ENCODE results near the gene CNTN4. TPM values are rescaled to one million over a fixed set of nuclear protein-coding genes. Genes with fewer than 3 reads are reported as not detected.

CNTN4 gene
- total RNA-seq, 1 experiment from 2014 or later: not detected

DNA sequence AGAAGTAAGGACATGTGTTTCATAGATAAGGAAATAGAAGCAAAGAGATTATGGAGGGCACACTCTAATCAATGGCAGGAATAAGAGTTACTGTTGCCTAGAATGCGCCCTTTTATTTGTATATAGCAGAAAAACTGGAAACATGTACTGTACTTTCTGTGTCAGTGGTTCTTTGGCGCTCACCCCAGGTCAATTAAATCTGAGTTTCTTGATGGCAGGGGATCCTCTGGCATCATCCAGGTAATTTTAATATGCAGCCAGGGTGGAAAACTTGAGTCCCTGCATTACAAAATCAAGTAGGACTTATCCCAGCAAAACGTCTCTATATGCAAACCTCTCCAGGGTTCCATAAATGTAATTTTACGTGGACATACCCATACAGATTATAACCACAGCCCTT is 727.4 kb downstream of the CNTN4 start:
- peaks cover 74% of the 10 kb centered on the region for H3K9me3 Mint-ChIP-seq
- no peak overlapping the region for H3K27ac Mint-ChIP-seq
- no peak overlapping the region for H3K4me3 Mint-ChIP-seq
- peaks cover 67% of the 10 kb centered on the region for H3K36me3 Mint-ChIP-seq
- CTCF ChIA-PET: no interaction called here
- ATAC-seq: no peak
- POLR2A ChIA-PET: no interaction called here
- no peak for TF ChIP-seq ATF1 (CRISPR knock-in tag; IDR thresholded peaks at IDR 0.05)
- TF ChIP-seq, protein P1, sequence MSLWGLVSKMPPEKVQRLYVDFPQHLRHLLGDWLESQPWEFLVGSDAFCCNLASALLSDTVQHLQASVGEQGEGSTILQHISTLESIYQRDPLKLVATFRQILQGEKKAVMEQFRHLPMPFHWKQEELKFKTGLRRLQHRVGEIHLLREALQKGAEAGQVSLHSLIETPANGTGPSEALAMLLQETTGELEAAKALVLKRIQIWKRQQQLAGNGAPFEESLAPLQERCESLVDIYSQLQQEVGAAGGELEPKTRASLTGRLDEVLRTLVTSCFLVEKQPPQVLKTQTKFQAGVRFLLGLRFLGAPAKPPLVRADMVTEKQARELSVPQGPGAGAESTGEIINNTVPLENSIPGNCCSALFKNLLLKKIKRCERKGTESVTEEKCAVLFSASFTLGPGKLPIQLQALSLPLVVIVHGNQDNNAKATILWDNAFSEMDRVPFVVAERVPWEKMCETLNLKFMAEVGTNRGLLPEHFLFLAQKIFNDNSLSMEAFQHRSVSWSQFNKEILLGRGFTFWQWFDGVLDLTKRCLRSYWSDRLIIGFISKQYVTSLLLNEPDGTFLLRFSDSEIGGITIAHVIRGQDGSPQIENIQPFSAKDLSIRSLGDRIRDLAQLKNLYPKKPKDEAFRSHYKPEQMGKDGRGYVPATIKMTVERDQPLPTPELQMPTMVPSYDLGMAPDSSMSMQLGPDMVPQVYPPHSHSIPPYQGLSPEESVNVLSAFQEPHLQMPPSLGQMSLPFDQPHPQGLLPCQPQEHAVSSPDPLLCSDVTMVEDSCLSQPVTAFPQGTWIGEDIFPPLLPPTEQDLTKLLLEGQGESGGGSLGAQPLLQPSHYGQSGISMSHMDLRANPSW (CRISPR knock-in tag; conservative IDR thresholded peaks at IDR 0.05; ENCODE audit: low read depth): no peak
- TF ChIP-seq, protein P2, sequence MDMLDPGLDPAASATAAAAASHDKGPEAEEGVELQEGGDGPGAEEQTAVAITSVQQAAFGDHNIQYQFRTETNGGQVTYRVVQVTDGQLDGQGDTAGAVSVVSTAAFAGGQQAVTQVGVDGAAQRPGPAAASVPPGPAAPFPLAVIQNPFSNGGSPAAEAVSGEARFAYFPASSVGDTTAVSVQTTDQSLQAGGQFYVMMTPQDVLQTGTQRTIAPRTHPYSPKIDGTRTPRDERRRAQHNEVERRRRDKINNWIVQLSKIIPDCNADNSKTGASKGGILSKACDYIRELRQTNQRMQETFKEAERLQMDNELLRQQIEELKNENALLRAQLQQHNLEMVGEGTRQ (CRISPR knock-in tag; IDR thresholded peaks at IDR 0.05): no peak
- TF ChIP-seq KAT7 (CRISPR knock-in tag; IDR thresholded peaks at IDR 0.05; ENCODE audit: borderline replicate concordance): no peak
- TF ChIP-seq NFYB (CRISPR knock-in tag; conservative IDR thresholded peaks at IDR 0.05; ENCODE audit: low read depth): no peak
- no peak for TF ChIP-seq SMAD4 (CRISPR knock-in tag; IDR thresholded peaks at IDR 0.05)
- TF ChIP-seq, protein P3, sequence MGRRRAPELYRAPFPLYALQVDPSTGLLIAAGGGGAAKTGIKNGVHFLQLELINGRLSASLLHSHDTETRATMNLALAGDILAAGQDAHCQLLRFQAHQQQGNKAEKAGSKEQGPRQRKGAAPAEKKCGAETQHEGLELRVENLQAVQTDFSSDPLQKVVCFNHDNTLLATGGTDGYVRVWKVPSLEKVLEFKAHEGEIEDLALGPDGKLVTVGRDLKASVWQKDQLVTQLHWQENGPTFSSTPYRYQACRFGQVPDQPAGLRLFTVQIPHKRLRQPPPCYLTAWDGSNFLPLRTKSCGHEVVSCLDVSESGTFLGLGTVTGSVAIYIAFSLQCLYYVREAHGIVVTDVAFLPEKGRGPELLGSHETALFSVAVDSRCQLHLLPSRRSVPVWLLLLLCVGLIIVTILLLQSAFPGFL (CRISPR knock-in tag; IDR thresholded peaks at IDR 0.05; ENCODE audit: borderline replicate concordance): no peak
- TF ChIP-seq JAZF1 (CRISPR knock-in tag; IDR thresholded peaks at IDR 0.05): no peak
- TF ChIP-seq, protein P4, sequence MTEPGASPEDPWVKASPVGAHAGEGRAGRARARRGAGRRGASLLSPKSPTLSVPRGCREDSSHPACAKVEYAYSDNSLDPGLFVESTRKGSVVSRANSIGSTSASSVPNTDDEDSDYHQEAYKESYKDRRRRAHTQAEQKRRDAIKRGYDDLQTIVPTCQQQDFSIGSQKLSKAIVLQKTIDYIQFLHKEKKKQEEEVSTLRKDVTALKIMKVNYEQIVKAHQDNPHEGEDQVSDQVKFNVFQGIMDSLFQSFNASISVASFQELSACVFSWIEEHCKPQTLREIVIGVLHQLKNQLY (CRISPR knock-in tag; IDR thresholded peaks at IDR 0.05): no peak
- TF ChIP-seq CREM (CRISPR knock-in tag; IDR thresholded peaks at IDR 0.05): no peak
- H3K4me1 Mint-ChIP-seq: no peaks in the 10 kb centered on the region
- DNase-seq (ENCODE audit: low spot score): no peak
- no peaks in the 10 kb centered on the region; the same call in 1 of the 2 replicates for H3K27me3 Mint-ChIP-seq (ENCODE audit: low read depth)

DNA sequence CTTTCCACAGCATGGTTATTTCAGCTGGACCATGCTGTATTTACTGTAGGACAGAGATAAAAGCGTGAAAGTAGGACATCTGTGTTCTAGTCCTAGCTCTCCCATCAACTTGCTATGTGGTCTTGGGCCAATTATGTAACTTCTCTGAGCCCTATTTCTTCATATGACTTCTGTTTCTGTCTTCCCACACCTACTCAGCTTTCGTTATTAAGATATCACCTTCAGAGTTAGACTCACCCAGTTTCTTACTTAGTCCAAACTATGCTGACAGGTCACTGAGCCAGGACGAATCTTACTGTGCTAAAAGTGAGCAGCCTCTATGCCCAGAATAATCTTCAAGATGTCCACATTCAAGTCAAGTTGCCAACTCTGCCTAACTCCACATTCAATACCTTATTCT is 727.8 kb downstream of the CNTN4 start:
- Mint-ChIP-seq H3K36me3 (peaks cover 68% of the 10 kb centered on the region), H3K27me3 (ENCODE audit: low read depth) (no peaks in the 10 kb centered on the region), H3K4me1 (no peaks in the 10 kb centered on the region), H3K27ac (no peak overlapping the region), H3K4me3 (no peak overlapping the region), H3K9me3 (peaks cover 74% of the 10 kb centered on the region)
- CTCF ChIA-PET: no interaction called here
- no peak for DNase-seq (ENCODE audit: low spot score)
- POLR2A ChIA-PET: no interaction called here
- no peak for ATAC-seq
- no peak for TF ChIP-seq JUN (CRISPR knock-in tag; IDR thresholded peaks at IDR 0.05)
- TF ChIP-seq, protein P5, sequence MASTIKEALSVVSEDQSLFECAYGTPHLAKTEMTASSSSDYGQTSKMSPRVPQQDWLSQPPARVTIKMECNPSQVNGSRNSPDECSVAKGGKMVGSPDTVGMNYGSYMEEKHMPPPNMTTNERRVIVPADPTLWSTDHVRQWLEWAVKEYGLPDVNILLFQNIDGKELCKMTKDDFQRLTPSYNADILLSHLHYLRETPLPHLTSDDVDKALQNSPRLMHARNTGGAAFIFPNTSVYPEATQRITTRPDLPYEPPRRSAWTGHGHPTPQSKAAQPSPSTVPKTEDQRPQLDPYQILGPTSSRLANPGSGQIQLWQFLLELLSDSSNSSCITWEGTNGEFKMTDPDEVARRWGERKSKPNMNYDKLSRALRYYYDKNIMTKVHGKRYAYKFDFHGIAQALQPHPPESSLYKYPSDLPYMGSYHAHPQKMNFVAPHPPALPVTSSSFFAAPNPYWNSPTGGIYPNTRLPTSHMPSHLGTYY (CRISPR knock-in tag; IDR thresholded peaks at IDR 0.05): no peak
- TF ChIP-seq ZNF232 (CRISPR knock-in tag; IDR thresholded peaks at IDR 0.05): no peak
- TF ChIP-seq, protein P6, sequence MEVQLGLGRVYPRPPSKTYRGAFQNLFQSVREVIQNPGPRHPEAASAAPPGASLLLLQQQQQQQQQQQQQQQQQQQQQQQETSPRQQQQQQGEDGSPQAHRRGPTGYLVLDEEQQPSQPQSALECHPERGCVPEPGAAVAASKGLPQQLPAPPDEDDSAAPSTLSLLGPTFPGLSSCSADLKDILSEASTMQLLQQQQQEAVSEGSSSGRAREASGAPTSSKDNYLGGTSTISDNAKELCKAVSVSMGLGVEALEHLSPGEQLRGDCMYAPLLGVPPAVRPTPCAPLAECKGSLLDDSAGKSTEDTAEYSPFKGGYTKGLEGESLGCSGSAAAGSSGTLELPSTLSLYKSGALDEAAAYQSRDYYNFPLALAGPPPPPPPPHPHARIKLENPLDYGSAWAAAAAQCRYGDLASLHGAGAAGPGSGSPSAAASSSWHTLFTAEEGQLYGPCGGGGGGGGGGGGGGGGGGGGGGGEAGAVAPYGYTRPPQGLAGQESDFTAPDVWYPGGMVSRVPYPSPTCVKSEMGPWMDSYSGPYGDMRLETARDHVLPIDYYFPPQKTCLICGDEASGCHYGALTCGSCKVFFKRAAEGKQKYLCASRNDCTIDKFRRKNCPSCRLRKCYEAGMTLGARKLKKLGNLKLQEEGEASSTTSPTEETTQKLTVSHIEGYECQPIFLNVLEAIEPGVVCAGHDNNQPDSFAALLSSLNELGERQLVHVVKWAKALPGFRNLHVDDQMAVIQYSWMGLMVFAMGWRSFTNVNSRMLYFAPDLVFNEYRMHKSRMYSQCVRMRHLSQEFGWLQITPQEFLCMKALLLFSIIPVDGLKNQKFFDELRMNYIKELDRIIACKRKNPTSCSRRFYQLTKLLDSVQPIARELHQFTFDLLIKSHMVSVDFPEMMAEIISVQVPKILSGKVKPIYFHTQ (CRISPR knock-in tag; IDR thresholded peaks at IDR 0.05): no peak
- TF ChIP-seq GABPB1 (CRISPR knock-in tag; IDR thresholded peaks at IDR 0.05): no peak
- TF ChIP-seq, protein P7, sequence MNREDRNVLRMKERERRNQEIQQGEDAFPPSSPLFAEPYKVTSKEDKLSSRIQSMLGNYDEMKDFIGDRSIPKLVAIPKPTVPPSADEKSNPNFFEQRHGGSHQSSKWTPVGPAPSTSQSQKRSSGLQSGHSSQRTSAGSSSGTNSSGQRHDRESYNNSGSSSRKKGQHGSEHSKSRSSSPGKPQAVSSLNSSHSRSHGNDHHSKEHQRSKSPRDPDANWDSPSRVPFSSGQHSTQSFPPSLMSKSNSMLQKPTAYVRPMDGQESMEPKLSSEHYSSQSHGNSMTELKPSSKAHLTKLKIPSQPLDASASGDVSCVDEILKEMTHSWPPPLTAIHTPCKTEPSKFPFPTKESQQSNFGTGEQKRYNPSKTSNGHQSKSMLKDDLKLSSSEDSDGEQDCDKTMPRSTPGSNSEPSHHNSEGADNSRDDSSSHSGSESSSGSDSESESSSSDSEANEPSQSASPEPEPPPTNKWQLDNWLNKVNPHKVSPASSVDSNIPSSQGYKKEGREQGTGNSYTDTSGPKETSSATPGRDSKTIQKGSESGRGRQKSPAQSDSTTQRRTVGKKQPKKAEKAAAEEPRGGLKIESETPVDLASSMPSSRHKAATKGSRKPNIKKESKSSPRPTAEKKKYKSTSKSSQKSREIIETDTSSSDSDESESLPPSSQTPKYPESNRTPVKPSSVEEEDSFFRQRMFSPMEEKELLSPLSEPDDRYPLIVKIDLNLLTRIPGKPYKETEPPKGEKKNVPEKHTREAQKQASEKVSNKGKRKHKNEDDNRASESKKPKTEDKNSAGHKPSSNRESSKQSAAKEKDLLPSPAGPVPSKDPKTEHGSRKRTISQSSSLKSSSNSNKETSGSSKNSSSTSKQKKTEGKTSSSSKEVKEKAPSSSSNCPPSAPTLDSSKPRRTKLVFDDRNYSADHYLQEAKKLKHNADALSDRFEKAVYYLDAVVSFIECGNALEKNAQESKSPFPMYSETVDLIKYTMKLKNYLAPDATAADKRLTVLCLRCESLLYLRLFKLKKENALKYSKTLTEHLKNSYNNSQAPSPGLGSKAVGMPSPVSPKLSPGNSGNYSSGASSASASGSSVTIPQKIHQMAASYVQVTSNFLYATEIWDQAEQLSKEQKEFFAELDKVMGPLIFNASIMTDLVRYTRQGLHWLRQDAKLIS (CRISPR knock-in tag; IDR thresholded peaks at IDR 0.05; ENCODE audit: borderline replicate concordance): no peak
- TF ChIP-seq, protein P8, sequence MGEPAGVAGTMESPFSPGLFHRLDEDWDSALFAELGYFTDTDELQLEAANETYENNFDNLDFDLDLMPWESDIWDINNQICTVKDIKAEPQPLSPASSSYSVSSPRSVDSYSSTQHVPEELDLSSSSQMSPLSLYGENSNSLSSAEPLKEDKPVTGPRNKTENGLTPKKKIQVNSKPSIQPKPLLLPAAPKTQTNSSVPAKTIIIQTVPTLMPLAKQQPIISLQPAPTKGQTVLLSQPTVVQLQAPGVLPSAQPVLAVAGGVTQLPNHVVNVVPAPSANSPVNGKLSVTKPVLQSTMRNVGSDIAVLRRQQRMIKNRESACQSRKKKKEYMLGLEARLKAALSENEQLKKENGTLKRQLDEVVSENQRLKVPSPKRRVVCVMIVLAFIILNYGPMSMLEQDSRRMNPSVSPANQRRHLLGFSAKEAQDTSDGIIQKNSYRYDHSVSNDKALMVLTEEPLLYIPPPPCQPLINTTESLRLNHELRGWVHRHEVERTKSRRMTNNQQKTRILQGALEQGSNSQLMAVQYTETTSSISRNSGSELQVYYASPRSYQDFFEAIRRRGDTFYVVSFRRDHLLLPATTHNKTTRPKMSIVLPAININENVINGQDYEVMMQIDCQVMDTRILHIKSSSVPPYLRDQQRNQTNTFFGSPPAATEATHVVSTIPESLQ (CRISPR knock-in tag; IDR thresholded peaks at IDR 0.05): no peak
